HepG2 (cell line): ENCODE data around the gene CEP164. TPM values are rescaled to one million over a fixed set of nuclear protein-coding genes. Genes with fewer than 3 reads are reported as not detected.

Source experiments
- HDAC2 ChIP-seq: sonication (generic); formaldehyde crosslinking; IDR thresholded peaks from 2 replicates; pipeline ENCODE4 v1.4.0; 2020; ENCODE audit warnings: missing genetic modification reagents
- PITX1 ChIP-seq: sonication (generic); formaldehyde crosslinking; IDR thresholded peaks from 2 replicates; pipeline ENCODE4 v1.5.1; 2020; ENCODE audit warnings: mild to moderate bottlenecking, missing genetic modification reagents
- RXRB ChIP-seq: IDR thresholded peaks from 2 replicates; pipeline ENCODE4 v1.6.1; 2016; ENCODE audit warnings: borderline replicate concordance, missing genetic modification reagents, missing compliant biosample characterization
- SP5 ChIP-seq: IDR thresholded peaks from 2 replicates; pipeline ENCODE4 v1.6.1; 2016; ENCODE audit warnings: low read depth, borderline replicate concordance
- WIZ ChIP-seq: sonication (generic); formaldehyde crosslinking; IDR thresholded peaks from 2 replicates; pipeline ENCODE4 v1.5.1; 2020; ENCODE audit warnings: mild to moderate bottlenecking, missing genetic modification reagents
- ZBTB38 ChIP-seq: sonication (generic); formaldehyde crosslinking; IDR thresholded peaks from 2 replicates; pipeline ENCODE4 v1.5.1; 2020; ENCODE audit warnings: mild to moderate bottlenecking, missing genetic modification reagents
- polyA plus RNA-seq, 8 experiments: library from polyadenylated mRNA; depleted of rRNA in 3 of 8; stranded (reverse) in 7 of 8; unstranded in 1 of 8; fragments of >200 nt; fragmentation: Illumina TruSeq in 4 of 8; extraction: Trizol in 4 of 8; gene quantifications; 2 replicates each; pipeline versions ENCODE4 v1.2.1 to v1.2.3, GENCODE V29; 2011 to 2016; ENCODE audit warnings: low read depth in 4 of 8, missing spikeins in 1 of 8, mixed read lengths in 1 of 8; ENCODE audit not compliant: insufficient read depth in 1 of 8
- total RNA-seq, 5 experiments: library from RNA; depleted of rRNA; stranded (reverse); fragments of >200 nt; fragmentation: Illumina TruSeq; extraction: Trizol; gene quantifications; 2 replicates each; pipeline ENCODE4 v1.2.3, GENCODE V29; 2016; ENCODE audit warnings: low read depth in 1 of 5
- TF ChIP-seq, protein P1 (sequence below), 2 experiments: sonication (generic) in 1 of 2; formaldehyde crosslinking in 1 of 2; IDR thresholded peaks; 2 replicates each; pipeline versions ENCODE4 v1.4.0 to v1.6.1; 2016 to 2020; ENCODE audit warnings: borderline replicate concordance in 1 of 2, low read depth in 1 of 2, mild to moderate bottlenecking in 1 of 2, missing genetic modification reagents in 1 of 2
- TF ChIP-seq, protein P2 (sequence below): sonication (generic); formaldehyde crosslinking; IDR thresholded peaks from 2 replicates; pipeline ENCODE4 v1.4.0; 2020; ENCODE audit warnings: mild to moderate bottlenecking, missing genetic modification reagents, borderline replicate concordance
- TF ChIP-seq, protein P3 (sequence below): sonication (generic); formaldehyde crosslinking; IDR thresholded peaks from 2 replicates; pipeline ENCODE4 v1.4.0; 2020; ENCODE audit warnings: missing genetic modification reagents
- TF ChIP-seq, protein P4 (sequence below): sonication (generic); formaldehyde crosslinking; IDR thresholded peaks from 2 replicates; pipeline ENCODE4 v1.4.0; 2020; ENCODE audit warnings: mild to moderate bottlenecking, missing genetic modification reagents
- TF ChIP-seq, protein P5 (sequence below): sonication (generic); formaldehyde crosslinking; IDR thresholded peaks from 2 replicates; pipeline ENCODE4 v1.5.1; 2020; ENCODE audit warnings: missing genetic modification reagents, mild to moderate bottlenecking, borderline replicate concordance

CEP164 gene
- total and polyA plus RNA-seq, 2 of the 13 experiments (the other 11 are each of a cell fraction or from before 2014, with no cell fraction given) = 11.4 to 15.2 TPM

DNA sequence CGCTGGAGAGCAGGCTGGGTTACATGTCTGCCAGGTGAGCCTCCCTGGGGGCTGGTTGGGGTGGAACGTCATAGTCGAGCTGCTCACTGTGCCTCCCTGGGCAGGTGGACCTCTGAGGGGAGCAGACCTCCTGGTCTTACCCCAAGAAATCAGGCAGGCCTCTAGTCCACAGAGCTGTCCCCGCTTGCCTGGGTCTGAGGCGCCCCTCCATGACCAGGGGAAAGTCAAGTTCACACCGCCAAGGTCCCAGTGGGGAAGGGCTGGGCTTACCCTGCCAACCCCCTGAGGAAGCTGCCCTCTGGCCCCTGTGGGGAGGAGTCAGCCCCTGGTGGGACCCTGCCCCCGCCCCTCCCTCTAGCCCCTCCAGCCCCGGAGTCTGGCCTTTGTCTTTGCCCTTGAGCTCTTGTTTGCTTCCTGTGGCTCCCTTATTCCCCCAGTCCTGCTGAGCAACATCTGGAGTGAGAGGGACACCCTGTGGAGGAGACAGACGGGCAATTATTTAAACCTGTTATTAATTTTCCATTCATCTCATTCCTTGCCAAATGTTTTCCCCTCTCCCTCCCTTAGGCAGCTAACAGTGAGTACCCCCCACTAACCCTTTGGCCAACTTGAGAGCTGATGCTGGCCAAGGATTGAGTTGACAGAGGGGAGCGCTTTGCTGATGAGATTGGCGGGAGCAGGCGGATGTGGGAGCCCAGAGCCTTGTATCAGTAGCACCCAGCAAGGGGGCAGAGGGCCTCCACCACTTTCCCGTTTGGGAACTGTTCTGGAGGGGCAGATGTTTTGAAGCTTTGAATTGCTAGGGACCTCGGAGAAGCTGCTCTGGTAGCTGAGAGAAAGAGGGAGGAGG is 83.4 kb downstream of the CEP164 start (continued):
- TF ChIP-seq, protein P1, sequence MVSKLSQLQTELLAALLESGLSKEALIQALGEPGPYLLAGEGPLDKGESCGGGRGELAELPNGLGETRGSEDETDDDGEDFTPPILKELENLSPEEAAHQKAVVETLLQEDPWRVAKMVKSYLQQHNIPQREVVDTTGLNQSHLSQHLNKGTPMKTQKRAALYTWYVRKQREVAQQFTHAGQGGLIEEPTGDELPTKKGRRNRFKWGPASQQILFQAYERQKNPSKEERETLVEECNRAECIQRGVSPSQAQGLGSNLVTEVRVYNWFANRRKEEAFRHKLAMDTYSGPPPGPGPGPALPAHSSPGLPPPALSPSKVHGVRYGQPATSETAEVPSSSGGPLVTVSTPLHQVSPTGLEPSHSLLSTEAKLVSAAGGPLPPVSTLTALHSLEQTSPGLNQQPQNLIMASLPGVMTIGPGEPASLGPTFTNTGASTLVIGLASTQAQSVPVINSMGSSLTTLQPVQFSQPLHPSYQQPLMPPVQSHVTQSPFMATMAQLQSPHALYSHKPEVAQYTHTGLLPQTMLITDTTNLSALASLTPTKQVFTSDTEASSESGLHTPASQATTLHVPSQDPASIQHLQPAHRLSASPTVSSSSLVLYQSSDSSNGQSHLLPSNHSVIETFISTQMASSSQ (IDR thresholded peaks at IDR 0.05; ENCODE audit: low read depth) = no peak
- TF ChIP-seq, protein P1 (CRISPR knock-in tag; IDR thresholded peaks at IDR 0.05; ENCODE audit: borderline replicate concordance) = no peak
- TF ChIP-seq, protein P2, sequence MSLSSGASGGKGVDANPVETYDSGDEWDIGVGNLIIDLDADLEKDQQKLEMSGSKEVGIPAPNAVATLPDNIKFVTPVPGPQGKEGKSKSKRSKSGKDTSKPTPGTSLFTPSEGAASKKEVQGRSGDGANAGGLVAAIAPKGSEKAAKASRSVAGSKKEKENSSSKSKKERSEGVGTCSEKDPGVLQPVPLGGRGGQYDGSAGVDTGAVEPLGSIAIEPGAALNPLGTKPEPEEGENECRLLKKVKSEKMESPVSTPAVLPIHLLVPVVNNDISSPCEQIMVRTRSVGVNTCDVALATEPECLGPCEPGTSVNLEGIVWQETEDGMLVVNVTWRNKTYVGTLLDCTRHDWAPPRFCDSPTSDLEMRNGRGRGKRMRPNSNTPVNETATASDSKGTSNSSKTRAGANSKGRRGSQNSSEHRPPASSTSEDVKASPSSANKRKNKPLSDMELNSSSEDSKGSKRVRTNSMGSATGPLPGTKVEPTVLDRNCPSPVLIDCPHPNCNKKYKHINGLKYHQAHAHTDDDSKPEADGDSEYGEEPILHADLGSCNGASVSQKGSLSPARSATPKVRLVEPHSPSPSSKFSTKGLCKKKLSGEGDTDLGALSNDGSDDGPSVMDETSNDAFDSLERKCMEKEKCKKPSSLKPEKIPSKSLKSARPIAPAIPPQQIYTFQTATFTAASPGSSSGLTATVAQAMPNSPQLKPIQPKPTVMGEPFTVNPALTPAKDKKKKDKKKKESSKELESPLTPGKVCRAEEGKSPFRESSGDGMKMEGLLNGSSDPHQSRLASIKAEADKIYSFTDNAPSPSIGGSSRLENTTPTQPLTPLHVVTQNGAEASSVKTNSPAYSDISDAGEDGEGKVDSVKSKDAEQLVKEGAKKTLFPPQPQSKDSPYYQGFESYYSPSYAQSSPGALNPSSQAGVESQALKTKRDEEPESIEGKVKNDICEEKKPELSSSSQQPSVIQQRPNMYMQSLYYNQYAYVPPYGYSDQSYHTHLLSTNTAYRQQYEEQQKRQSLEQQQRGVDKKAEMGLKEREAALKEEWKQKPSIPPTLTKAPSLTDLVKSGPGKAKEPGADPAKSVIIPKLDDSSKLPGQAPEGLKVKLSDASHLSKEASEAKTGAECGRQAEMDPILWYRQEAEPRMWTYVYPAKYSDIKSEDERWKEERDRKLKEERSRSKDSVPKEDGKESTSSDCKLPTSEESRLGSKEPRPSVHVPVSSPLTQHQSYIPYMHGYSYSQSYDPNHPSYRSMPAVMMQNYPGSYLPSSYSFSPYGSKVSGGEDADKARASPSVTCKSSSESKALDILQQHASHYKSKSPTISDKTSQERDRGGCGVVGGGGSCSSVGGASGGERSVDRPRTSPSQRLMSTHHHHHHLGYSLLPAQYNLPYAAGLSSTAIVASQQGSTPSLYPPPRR (CRISPR knock-in tag) = peak; percentile 57; the same call in 1 of the 2 replicates
- peak; percentile 56; the same call in 1 of the 2 replicates for TF ChIP-seq RXRB (CRISPR knock-in tag)
- TF ChIP-seq, protein P3, sequence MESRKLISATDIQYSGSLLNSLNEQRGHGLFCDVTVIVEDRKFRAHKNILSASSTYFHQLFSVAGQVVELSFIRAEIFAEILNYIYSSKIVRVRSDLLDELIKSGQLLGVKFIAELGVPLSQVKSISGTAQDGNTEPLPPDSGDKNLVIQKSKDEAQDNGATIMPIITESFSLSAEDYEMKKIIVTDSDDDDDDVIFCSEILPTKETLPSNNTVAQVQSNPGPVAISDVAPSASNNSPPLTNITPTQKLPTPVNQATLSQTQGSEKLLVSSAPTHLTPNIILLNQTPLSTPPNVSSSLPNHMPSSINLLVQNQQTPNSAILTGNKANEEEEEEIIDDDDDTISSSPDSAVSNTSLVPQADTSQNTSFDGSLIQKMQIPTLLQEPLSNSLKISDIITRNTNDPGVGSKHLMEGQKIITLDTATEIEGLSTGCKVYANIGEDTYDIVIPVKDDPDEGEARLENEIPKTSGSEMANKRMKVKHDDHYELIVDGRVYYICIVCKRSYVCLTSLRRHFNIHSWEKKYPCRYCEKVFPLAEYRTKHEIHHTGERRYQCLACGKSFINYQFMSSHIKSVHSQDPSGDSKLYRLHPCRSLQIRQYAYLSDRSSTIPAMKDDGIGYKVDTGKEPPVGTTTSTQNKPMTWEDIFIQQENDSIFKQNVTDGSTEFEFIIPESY = peak; percentile 97
- 0 out of 2 replicates have a peak, but pooled peaks have one; percentile 45 for TF ChIP-seq ZBTB38 (CRISPR knock-in tag)
- peak; percentile 75 for TF ChIP-seq PITX1 (CRISPR knock-in tag)
- TF ChIP-seq HDAC2 (CRISPR knock-in tag) = no peak
- peak; percentile 62 for TF ChIP-seq SP5 (CRISPR knock-in tag)
- TF ChIP-seq, protein P4, sequence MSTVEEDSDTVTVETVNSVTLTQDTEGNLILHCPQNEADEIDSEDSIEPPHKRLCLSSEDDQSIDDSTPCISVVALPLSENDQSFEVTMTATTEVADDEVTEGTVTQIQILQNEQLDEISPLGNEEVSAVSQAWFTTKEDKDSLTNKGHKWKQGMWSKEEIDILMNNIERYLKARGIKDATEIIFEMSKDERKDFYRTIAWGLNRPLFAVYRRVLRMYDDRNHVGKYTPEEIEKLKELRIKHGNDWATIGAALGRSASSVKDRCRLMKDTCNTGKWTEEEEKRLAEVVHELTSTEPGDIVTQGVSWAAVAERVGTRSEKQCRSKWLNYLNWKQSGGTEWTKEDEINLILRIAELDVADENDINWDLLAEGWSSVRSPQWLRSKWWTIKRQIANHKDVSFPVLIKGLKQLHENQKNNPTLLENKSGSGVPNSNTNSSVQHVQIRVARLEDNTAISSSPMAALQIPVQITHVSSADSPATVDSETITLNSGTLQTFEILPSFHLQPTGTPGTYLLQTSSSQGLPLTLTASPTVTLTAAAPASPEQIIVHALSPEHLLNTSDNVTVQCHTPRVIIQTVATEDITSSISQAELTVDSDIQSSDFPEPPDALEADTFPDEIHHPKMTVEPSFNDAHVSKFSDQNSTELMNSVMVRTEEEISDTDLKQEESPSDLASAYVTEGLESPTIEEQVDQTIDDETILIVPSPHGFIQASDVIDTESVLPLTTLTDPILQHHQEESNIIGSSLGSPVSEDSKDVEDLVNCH (CRISPR knock-in tag) = no peak
- 0 out of 2 replicates have a peak, but pooled peaks have one; percentile 26 for TF ChIP-seq WIZ (CRISPR knock-in tag)
- TF ChIP-seq, protein P5, sequence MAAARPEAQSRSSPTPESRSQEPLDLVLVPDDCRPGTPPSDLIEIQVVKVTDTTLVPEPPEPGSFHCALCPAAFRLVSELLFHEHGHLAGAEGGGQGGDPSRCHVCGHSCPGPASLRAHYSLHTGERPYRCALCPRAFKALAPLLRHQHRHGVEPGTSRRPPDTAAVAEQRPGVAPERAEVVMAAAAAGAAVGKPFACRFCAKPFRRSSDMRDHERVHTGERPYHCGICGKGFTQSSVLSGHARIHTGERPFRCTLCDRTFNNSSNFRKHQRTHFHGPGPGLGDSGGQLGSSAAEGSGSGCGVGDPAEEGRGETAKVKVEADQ (CRISPR knock-in tag) = peak; percentile 39; the same call in 1 of the 2 replicates
